Effector memory CD4-positive, alpha-beta T cell (primary cell): Measurements from ENCODE around the gene TTC23L.

Experiments
- DNase-seq, 3 donors: peaks; one replicate each; pipeline ENCODE4 v3.0.0-alpha.2; 2020
- H3K27ac ChIP-seq: 2 replicates; pipeline ENCODE4 v1.7.0; 2013; ENCODE audit warnings: mild to moderate bottlenecking, low read length, moderate library complexity; ENCODE audit not compliant: insufficient read depth, poor library complexity, severe bottlenecking
- H3K27me3 ChIP-seq: replicated peaks from 2 replicates; pipeline ENCODE4 v1.7.0; 2013; ENCODE audit warnings: mild to moderate bottlenecking, low read length; ENCODE audit not compliant: insufficient read depth, control insufficient read depth, poor library complexity, severe bottlenecking
- H3K36me3 ChIP-seq: 2 replicates; pipeline ENCODE4 v1.7.0; 2013; ENCODE audit warnings: mild to moderate bottlenecking, low read length, moderate library complexity; ENCODE audit not compliant: control insufficient read depth, insufficient read depth
- H3K4me1 ChIP-seq: 2 replicates; pipeline ENCODE4 v1.7.0; 2013; ENCODE audit warnings: low read length, mild to moderate bottlenecking; ENCODE audit not compliant: control insufficient read depth, insufficient read depth, poor library complexity, severe bottlenecking
- H3K4me3 ChIP-seq: 2 replicates; pipeline ENCODE4 v1.7.0; 2013; ENCODE audit warnings: low read length, low read depth, mild to moderate bottlenecking; ENCODE audit not compliant: insufficient read depth, poor library complexity, severe bottlenecking
- H3K9me3 ChIP-seq: 2 replicates; pipeline ENCODE4 v1.7.0; 2013; ENCODE audit warnings: mild to moderate bottlenecking, low read length, moderate library complexity; ENCODE audit not compliant: control insufficient read depth

The TTC23L gene

DNA sequence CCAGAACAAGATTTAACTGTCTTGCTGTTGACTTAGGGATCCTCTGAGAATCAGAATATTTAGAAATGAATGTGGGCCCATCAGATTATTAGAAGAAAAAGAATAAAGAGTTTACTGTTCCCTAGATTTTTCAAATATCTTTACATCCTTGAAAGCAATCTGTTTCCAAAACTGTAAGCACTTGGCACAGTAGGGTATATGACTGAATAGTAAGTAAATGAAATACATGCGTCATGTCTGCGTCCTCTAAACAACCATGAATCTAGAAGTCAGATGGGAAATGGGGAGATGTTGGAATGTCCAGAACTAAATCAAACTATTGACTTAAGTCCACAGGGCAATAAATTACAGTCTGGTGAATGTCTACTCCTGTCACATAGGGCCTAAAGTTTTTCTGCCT lies 26.1 kb downstream of the TTC23L start:
- no peak overlapping the region for H3K4me3 ChIP-seq
- no peaks in the 10 kb centered on the region for H3K9me3 ChIP-seq
- no peaks in the 10 kb centered on the region for H3K27me3 ChIP-seq
- H3K4me1 ChIP-seq = no peaks in the 10 kb centered on the region
- DNase-seq = no peak
- no peak overlapping the region for H3K27ac ChIP-seq
- no peaks in the 10 kb centered on the region for H3K36me3 ChIP-seq

DNA sequence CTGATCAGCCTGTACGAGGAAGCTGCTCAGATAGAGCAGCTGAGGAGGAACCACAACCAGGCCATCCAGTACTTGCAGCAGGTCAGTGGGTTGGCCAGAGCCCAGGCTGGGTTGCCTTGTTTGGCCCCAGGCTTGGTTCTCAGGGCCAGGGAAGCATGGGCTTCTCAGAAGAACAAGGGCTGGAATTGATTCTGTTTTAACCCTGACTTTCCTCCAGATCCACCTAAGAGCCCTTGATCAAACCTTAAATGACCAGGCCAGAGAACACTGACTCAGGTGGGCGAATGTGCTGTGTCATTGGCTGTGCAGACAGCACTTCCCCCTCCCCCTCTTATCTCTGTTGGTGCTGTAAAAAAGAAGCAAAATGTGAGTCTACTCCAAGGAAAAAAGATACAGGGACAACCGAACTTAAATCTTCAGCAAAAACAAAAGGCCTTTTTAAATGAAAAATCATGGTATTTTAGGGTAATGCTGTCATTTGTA lies 28.1 kb downstream of the TTC23L start:
- no peaks in the 10 kb centered on the region for H3K9me3 ChIP-seq
- H3K27ac ChIP-seq = no peak overlapping the region
- H3K4me3 ChIP-seq = no peak overlapping the region
- H3K36me3 ChIP-seq = no peaks in the 10 kb centered on the region
- H3K27me3 ChIP-seq = no peaks in the 10 kb centered on the region
- no peaks in the 10 kb centered on the region for H3K4me1 ChIP-seq
- DNase-seq = no peak

DNA sequence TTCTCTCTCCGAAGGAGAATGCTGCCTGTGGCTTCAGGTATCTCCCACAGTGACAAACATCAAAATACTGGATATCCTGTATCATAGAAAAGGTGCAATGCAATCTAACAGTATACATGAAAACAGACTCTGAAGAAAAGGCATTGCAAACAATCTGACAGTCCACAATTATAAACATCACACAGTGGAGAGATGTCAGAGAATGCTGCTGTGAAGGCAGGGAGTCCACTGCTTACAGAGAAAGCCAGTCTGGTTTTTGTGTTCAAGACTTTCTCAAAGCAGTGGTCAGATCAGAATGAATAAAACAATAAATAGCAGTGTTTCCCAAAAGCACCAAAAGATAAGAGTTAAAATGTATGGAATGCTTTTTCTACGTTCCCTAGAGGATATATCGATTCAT lies 28.7 kb downstream of the TTC23L start:
- Histone ChIP-seq H3K4me1 (no peaks in the 10 kb centered on the region), H3K36me3 (no peaks in the 10 kb centered on the region), H3K27ac (no peak overlapping the region), H3K4me3 (no peak overlapping the region), H3K9me3 (no peaks in the 10 kb centered on the region), H3K27me3 (no peaks in the 10 kb centered on the region)
- DNase-seq = no peak

DNA sequence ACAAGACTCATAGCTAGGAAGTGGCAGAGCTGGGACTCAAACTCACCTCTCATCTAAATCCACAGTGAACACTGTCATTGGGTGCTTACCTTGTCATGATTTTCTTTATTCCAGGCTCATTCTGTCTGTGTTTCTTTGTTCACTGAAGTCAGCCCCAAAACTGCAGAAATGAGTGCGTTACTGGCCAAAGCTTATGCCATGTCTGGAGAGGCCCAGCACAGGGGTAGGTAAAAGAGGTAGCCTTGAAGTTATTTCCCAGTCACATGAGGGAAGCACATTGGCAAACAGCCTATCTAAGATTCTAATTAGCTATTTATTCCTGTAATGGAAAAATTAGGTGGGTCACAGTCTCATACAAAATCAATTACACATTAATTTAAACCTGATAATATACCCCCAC lies 29.8 kb downstream of the TTC23L start:
- DNase-seq = no peak
- H3K27ac ChIP-seq = no peak overlapping the region
- no peak overlapping the region for H3K4me3 ChIP-seq
- no peaks in the 10 kb centered on the region for H3K27me3 ChIP-seq
- H3K36me3 ChIP-seq = no peaks in the 10 kb centered on the region
- H3K4me1 ChIP-seq = no peaks in the 10 kb centered on the region
- H3K9me3 ChIP-seq = no peaks in the 10 kb centered on the region

DNA sequence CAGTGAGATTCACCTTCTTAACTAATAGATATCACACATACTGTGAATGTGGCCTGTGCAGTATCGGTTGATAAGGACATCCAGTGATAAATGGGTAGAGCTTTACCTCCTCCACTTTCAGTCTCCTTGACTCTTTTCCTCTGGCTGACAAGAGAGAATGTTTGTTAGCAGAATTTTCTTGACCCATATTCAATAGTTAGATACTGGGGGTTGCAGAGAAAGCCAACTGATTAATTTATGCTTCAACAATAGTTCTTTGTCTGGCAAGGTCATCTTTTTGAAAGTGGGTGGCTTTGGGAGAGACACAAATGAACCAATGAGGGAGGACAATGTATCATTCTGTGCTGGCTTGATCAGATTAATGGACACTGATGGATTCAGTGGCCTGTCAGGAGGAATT lies 30.3 kb downstream of the TTC23L start:
- DNase-seq = no peak
- no peaks in the 10 kb centered on the region for H3K36me3 ChIP-seq
- H3K27ac ChIP-seq = no peak overlapping the region
- H3K27me3 ChIP-seq = no peaks in the 10 kb centered on the region
- H3K4me1 ChIP-seq = no peaks in the 10 kb centered on the region
- H3K4me3 ChIP-seq = no peak overlapping the region
- no peaks in the 10 kb centered on the region for H3K9me3 ChIP-seq

DNA sequence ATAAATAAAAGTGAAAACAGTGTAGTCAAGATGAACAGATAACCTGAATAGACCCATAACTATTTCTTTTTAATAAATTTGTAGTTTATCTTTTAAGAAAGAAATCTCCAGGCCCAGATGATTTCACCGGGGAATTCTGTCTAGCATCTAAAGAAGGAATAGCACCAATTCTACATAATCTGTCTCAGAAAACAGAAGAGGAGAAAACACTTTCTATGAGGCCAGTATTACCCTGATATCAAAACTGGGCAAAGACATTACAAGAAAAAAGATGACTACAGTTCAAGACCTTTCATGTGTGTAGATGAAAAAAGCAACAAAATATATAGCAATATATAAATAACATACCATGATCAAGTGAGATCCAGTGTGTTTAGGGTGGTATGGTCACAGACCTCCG lies 31.4 kb downstream of the TTC23L start:
- Histone ChIP-seq H3K4me3 (no peak overlapping the region), H3K9me3 (no peaks in the 10 kb centered on the region), H3K4me1 (no peaks in the 10 kb centered on the region), H3K27ac (no peak overlapping the region), H3K36me3 (no peaks in the 10 kb centered on the region), H3K27me3 (no peaks in the 10 kb centered on the region)
- DNase-seq = no peak

DNA sequence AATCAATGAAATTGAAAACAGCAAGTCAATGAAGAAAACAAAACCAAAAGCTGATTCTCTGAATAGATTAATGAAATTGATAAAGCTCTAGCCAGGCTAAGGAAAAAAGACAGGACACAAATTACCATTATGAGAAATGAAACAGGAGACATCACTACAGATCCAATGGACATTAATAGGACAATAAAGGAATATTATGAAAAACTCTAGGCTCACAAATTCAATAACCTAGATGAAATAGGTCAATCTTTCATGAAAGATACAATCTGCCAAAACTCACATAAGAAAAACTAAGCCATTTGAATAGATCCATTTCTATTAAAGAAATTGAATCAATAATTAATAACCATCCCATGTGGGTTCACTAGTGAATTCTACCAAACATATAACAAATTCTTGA lies 37.3 kb downstream of the TTC23L start:
- Histone ChIP-seq H3K27me3 (peaks cover 3% of the 10 kb centered on the region), H3K4me1 (no peaks in the 10 kb centered on the region), H3K36me3 (no peaks in the 10 kb centered on the region), H3K9me3 (no peaks in the 10 kb centered on the region), H3K27ac (no peak overlapping the region), H3K4me3 (no peak overlapping the region)
- DNase-seq = no peak

DNA sequence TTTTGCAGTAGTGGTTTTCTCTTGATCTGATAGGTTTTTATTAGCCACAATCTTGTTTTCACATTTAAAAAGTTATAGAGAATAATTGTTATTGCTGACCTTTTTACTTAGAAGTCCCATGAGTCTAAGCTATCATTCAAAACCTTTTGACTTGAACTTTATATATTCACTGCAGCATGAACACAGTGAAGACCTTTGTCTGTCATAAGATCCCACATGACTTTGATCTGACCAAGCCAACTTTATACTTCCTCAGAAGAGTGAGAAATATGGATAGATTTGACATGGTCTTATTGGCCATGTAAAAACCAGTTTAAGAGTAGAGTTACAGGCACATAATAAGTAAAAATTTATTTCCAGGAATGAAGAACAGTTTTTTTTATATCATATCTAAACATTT lies 42.3 kb downstream of the TTC23L start:
- Histone ChIP-seq H3K9me3 (no peaks in the 10 kb centered on the region), H3K27ac (no peak overlapping the region), H3K36me3 (no peaks in the 10 kb centered on the region), H3K4me1 (no peaks in the 10 kb centered on the region), H3K27me3 (peaks cover 3% of the 10 kb centered on the region), H3K4me3 (no peak overlapping the region)
- DNase-seq = no peak

DNA sequence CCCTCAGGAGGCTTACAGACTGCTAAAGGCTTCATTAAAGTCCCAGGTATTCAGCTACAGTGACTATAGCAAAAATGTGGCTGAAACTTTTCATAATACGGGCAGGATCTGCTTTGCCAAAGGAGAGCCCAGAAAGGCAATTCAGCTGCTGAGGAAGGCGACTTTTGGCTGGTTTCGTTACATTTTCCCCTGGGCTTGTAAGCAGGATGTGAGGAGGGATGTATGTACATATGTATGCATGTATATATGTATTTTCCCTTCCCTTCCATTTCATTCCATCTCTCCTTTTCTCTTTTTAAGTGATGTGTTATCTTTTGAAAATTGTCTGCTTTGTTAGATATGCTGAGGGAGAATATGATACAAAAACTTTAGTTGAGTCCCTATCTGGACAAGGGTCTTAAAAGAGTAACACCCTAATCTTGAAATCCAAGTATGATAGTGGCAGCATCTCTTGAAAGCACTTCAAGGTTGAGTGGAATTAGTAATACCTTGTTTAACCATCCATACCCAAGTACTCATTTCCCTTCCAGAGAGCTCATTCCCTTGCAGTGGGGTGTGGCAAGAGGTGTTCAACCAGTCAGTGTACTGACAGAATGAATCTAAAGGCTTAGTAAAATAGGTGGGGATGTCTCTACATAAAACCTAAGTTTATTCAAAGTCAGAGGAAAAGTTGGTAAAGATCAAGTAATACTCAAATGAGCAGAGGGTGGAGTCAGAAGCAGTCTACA lies 47.6 kb downstream of the TTC23L start:
- Histone ChIP-seq H3K36me3 (no peaks in the 10 kb centered on the region), H3K4me3 (no peak overlapping the region), H3K27ac (no peak overlapping the region), H3K9me3 (no peaks in the 10 kb centered on the region), H3K27me3 (no peaks in the 10 kb centered on the region), H3K4me1 (no peaks in the 10 kb centered on the region)
- DNase-seq = no peak

DNA sequence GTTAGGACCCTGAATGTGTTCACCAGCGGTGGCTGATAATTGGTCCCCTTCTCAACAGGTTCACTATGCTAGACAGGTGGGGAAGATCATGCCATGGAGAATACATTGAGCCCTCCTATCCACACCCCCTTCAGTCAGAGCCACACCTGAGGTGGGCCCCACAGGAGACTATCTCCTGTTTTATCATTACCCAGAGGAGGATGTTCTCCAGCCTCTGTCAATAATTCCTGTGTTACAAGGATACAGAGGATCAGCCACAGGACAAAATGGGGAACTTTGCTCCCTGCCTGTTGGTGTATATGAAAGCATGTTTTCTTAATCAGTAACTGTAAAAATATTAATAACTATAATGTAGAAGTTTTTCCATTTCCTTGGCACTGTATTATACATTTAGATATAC lies 50.4 kb downstream of the TTC23L start:
- Histone ChIP-seq H3K27ac (no peak overlapping the region), H3K27me3 (no peaks in the 10 kb centered on the region), H3K4me1 (no peaks in the 10 kb centered on the region), H3K36me3 (no peaks in the 10 kb centered on the region), H3K9me3 (no peaks in the 10 kb centered on the region), H3K4me3 (no peak overlapping the region)
- no peak for DNase-seq
